DMS79 (cell line): ENCODE results near the gene PIGV.

Experiments used
- DNase-seq: peaks from one replicate; lab custom pipeline; 2025; lab: John Stamatoyannopoulos, UW

Gene PIGV

DNA sequence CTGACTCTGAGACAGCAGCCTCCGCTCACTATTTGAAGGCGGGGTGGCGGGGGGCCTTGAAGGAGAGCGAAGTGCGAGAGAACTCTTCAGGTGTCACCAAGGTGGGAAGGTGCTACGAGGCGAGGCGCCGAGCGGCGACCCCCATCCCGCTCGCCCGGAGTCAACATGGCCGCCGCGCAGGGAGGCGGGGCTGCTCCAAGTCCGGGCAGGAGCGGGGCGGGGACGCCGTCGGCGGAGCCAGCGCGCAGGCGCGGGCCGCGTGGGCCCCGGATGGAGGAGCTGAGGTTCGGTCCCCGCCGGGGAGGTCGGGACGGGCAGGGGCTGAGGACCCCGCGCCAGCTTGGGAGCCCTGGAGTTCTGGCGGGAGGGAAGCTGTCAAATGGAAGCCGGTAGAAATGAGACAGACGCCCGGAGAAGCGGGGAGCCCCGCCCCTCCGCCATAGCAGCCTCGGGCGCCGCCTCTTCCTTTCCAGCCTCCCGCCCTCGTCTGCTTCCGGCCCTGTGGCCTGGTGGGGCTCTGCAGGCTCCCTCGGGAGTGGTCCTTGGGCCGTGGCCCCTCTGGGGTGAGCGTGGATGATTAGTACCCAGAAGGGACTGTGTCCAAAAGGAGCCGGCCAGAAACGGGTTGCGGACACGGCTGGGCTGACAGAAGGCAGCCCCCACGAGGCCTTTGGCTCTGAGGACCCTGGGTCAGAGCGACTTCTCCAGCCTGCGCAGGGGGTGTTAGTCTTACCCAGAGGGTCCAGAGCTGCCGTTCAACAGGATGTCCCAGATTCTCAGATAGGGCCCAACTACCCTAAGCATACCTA is at the start of gene PIGV:
Gene PIGV (plus strand): TSS at position 245 of the 809 bp plus-strand sequence. CDS start 2,866 bp downstream, outside the sequence.
- DNase-seq: peak; percentile 85

DNA sequence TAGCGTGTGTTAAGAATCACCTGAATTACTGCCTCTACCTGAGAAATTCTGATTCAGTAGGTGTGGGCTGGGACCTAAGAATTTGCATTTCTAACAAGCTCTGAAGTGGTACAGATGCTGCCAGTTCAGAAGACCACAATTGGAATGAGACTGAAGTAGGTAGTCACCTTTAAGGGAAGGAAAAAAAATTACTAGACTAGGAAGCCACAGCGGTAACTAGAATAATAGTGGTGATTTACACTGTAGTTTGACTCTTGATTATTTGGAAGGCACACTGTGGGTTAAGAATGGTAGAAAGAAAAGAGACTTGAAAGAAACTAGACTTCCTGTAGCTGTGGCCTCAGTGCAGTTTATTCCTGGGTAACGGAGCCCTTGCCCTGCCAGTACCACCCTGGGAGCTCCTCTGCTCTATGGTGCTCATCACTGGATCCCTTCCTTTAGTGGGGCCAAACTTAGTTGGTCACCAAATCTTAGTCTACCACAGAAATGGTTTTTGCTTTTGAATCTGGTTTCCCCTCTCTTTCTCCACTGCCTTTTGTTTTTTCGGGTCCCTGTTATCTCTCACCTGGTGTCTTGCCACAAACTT is 48.3 kb upstream of the PIGV start:
- DNase-seq: no peak

DNA sequence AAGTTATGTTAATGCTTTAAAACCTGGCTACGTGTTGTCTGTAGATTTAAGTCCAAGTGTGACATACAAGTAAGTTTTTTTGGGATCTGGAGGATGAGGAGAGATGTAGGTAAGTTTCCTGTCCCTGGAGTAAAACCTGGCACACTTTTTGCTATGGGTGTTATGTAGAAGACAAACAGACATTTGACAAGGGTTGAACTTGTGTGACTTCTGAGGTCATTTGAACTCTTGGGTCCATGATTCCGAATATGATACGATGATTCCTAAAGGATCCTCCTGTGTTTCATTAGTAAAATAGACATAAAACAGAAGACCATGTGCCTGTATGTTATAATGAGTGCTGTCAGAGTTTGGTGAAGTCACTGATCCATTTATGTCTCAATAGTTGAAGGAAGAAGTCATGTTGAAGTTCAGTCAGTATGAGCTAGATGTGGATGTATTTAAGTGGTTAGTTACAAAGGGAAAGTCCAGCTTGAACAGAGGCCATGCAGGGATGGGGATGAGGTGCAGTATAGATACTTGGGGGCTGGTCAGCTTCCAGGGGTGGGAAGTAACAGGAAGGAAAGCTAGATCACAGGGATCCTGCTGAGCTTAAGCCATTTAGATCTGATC is 47.6 kb upstream of the PIGV start:
- DNase-seq: no peak

DNA sequence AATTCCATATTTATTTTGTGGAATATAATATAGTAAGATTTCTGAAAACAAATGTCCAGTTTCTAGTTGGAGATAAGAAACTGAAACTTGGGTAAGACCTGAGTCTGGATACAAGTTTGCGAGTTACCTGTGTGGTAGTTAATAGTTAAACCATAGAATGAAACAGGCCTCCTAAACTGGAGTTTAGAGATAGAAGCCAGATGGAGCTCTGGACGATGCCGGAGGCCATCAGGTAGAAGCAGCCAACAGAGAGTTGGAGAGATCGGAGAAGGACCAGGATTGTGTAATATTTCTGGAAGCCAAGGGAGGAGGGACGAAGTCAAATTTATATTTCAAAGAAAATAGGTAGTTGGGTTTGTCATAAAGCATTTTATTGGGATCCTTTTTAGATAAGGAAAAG is 46.8 kb upstream of the PIGV start:
- DNase-seq: no peak

DNA sequence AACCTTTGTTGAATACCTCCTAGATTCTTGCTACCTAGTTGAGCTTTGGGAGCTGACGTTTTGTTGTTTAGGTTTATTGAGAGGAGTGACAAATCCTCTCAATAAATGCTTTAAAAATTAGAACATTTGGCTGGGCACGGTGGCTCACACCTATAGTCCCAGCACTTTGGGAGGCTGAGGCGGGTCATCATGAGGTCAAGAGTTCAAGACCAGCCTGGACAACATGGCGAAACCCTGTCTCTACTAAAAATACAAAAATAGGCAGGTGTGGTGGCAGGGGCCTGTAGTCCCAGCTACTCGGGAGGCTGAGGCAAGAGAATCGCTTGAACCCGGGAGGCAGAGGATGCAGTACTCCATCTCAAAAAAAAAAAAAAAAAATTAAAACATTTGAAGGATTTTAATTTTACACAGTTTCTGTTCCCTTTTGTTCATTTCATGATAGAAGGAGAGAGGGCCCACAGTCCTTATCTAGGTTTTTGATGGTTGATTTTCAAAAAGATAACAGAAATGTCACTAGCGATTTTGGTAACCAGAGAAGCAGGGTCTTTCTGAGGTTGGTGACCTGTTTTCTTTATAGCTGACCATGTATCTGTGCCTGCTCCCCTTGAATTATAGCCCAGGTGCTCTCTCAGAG is 44.2 kb upstream of the PIGV start:
- DNase-seq: no peak

DNA sequence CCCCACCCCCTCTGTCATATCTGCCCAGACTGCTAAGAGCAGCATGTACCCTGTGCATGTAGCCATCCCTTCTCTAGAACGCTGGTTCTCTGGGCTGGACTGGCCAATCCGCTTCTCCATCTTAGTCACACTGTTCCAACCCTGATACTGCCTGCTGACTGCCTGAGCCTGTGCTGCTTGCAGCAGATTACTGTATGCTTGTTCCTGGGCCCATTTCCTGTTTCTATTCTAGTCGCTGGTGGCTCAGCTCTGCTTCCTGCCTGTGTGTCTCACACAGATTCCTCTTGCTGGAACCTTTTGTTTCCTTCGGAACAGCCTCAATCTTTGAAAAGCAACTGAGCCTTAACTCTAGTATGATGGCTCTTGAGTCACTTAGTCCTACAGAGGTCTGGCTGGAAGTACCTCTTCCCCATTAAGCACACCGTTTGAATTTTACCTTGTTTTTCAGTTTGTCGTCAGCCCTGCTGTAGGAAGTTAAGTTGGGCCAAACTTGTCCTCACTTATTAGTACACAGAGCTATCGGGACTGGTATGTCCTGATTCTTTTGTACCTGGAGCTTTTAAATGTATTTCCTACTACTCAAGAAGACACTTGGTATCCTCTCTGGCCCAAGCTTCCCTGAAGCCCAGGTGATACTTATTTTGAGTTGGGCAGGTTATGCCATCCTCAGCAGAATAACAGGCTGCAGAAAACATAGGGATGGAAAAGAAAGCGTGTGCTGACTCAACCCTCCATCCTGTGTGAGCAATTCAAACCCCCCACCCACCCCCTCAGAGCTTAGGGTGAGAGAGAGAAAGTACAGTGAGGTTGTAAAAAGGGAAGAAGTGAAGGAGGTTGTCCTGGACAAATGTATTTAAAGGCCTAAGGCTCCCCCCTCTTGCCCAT is 43.4 kb upstream of the PIGV start:
- DNase-seq: no peak

DNA sequence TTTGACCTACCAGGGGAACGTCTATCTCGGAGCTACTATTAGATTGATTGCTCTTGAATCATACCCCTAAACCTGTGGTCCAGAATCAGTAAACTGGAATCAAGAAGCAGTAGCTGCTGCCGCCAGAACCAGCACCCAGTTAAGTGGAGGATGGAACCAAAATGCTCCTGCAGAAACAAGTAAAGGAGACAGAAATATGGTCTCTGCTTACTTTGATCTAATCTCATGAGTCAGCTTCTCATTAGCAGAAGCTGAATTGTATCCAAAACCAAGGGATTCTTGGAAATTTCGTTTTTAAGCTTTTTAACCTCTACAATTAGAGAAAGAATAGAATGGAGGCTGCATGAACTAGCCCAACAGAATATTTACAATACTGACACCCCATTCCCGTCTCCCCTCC is 42.6 kb upstream of the PIGV start:
- no peak for DNase-seq

DNA sequence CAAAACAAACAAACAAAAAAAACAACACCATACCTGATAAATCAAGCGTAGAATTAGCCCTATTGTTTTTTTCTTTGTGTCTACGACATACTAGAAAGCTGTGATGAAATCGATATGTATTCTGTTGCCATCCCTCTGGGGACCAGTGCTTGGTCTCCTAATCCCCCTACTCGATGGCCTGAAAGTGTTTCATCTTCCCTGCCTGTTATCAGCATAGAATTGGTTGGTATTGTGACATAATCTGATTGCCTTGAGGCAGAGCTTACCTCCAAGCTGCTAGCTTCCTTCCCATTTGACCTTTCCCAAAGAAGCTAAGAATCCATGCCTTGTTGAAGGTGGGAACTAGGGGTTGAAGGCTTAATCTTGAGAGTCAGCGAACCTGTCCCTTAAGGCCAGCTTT is 40.7 kb upstream of the PIGV start:
- no peak for DNase-seq

DNA sequence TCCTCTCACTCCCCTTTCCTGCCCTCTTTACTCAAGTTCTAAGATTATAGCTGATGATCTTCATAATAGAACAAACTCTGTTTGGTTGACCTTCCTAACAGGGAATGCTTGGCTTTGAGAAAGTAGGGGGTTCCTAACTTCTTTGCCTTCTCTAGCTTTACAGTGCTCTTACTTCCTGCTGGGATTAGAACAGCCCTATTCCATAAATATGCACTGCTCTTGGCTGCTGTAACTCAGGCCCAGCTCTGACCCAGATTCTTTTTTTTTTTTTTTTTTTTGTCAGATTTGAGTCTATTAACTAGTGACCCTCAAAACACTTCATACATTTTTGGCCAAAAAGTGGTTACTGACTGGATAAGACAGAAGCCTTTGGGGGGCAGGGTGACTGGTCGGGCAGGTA is 39.4 kb upstream of the PIGV start:
- no peak for DNase-seq

DNA sequence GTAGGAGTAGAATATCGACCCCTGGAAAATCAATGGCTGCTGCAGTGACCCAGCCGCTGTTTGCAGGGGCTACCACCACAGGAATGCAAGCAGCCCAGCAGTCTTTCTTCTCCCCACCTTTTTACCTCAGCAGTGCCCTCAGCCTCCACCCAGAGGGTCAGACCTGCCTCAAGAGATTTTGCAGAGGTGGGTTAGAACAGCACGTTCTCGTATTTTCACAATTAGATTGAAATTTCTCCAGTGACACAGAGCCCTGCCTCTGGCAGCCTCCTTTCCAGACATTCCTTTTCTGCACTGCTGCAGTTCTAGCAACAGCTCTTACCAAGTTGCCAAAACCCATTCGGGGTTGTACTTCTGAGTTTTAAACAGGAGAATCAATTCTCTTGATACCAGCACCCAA is 38.3 kb upstream of the PIGV start:
- DNase-seq: no peak

DNA sequence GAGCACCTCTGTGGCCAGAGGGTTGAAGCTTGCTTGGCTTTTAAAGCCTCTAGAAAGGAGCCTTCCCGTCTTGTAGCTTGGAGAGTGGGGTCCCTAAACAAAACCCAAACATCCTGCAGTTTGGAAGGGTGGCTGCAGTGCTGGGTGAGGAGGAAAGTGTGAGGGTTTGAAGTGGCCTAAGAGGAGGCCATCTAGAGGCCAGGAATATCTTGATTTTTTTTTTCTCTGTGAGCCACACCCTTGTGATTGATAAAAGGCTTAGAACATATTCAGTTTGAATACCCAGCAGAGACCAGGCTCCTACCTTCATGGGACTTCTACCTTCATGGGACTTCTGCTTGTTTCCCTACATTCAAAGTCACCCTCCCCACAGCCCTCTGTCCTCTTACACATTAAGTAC is 37.3 kb upstream of the PIGV start:
- DNase-seq: no peak

DNA sequence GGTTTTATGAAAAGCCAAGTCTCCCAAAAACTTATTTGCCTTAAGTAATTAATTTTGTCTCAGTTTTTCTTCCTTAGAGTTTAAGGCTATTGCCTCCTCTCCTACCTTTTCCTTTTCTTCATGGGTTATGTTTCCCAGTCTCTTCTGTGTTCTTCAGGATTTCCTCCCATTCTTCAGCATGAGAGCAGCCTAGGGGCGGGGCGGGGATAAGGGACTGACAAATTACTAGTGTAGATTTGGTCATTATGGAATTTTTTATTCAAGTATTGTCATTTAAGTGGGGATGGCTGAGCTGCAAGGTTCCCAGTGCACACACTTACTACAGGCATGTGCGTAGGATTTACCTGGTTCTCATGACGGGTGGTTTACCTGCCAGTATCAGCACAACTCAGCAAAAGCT is 35.2 kb upstream of the PIGV start:
- no peak for DNase-seq

DNA sequence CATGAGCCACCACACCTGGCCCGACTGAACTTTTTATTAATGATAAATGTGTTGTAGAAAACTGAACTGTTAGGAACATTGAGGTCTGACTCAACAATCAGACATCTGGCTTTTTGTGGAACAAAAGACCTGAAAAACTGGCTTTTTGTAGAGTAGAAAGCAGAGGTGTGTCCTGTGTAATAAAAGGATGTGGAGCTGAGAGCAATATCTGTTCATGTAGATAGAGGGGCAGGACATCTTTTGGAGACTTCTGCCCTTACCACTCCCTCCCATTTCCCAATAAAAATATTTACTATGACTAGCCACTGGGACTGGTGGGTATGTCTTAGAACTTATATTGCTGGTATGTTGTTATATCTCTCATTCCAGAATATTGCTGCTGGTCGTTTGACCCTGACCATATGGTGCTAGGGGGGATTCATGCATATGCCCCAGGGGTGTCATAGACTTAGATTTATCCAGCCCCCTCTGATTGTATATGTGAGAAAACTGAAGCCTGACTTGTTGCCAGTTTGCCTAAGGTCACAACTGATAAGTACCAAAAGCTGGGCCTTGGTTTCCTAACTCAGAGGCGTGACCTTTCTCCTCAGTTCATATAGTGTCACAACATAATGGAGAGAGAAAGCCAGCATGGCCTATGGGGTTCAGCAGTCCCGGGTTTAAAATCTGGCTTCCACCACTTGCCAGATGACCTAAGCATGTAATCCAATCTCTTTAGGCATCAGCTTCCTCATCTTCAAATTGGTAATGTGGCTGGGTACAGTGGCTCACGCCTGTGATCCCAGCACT is 33.5 kb upstream of the PIGV start:
- DNase-seq: no peak

DNA sequence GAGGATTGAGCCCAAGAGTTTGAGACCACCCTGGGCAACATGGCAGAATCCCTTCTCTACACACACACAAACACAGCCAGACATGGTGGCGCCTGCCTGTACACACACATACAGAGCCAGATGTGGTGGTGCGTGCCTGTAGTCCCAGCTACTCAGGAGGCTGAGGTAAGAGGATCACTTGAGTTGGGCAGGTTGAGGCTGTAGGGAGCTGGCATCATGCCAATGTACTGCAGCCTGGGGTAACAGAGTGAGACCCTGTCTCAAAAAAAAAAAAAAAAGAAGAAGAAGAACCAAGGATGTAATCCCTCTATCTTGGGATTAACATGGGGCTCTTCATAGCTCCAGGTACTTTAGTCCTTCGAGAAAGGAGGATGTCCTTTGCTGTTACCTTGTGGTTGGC is 29.4 kb upstream of the PIGV start:
- no peak for DNase-seq

DNA sequence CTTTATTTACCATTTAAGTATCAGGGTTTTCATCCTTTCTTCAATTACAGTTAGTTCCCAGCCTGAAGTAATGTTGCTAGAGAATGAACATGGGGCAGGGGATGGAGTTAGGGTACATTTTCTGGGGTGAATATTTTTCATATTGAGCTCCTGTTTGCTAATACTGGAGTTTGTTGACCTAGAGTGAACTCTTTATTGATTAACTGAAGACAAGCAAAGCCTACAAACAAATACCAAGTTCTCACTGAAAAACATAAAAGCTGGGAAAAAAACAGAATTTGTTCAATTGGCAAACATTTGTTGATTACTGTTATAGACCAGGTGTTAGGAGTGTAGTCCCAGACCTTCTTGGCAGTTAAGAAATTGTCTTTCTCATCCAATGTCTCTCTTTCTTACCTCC is 28.2 kb upstream of the PIGV start:
- DNase-seq: no peak

DNA sequence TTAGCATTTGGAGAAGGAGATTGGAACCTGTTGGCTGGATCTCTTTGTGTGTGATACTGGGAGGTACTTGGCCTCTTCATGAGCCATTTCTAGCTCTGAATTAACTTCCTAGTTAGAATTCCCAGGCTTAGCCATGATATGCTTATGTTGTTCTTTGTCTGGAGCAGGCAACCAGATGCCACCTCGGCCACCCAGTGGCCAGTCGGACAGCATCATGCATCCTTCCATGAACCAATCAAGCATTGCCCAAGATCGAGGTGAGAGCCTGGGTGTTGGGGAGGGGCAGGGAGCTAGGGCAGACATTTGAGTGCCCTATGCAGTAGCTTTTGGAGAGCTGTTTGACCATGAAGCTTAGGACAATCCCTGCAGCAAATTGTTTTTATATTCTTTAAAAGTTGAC is 26.5 kb upstream of the PIGV start:
- no peak for DNase-seq

DNA sequence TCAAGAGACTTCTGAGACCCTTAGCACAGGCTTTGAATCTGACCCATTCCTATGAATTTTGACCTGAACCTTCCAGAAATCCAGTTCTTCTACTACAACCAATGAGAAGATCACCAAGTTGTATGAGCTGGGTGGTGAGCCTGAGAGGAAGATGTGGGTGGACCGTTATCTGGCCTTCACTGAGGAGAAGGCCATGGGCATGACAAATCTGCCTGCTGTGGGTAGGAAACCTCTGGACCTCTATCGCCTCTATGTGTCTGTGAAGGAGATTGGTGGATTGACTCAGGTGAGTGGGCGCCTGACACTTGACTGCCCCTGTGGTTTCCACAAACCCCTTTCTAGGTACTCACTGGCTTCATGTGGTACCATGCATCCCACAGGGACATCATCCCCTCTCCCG is 20.0 kb upstream of the PIGV start:
- no peak for DNase-seq

DNA sequence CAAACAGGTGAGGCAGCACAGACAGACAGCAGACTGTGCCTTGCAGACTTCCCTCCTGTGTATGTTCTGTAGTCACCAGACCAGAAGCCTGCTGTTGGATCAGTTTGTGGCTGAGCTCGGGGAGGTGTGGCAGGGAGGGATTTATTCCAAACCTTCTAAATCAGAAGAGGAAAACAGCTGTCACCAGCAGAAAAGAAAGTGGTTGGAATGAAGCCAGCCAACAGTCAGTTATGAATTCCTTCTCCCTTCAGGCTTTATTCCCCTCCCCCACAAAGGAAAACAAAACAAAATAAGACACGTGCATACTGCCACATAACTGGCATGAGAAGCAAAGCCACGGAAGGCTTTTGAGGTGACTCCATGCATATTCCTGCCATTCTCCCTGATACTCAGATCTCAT is 19.0 kb upstream of the PIGV start:
- DNase-seq: no peak

DNA sequence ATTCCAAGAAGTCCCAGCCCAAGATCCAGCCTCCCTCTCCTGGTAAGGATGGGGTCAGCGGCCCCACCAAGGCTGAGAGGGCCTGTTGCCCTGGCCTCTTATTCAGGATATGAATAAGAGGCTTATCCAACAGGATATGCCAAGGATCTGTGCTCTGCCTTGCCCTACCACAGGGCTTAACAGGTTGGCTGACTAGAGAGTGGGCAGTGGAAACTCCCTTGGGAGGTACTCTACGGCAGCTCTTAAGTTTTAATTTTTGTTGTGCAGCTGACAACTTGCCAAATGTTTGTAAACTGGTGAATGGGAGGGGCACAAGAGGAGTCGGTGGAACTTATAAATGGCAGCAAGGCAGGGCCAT is 16.5 kb upstream of the PIGV start:
- DNase-seq: peak; percentile 79

DNA sequence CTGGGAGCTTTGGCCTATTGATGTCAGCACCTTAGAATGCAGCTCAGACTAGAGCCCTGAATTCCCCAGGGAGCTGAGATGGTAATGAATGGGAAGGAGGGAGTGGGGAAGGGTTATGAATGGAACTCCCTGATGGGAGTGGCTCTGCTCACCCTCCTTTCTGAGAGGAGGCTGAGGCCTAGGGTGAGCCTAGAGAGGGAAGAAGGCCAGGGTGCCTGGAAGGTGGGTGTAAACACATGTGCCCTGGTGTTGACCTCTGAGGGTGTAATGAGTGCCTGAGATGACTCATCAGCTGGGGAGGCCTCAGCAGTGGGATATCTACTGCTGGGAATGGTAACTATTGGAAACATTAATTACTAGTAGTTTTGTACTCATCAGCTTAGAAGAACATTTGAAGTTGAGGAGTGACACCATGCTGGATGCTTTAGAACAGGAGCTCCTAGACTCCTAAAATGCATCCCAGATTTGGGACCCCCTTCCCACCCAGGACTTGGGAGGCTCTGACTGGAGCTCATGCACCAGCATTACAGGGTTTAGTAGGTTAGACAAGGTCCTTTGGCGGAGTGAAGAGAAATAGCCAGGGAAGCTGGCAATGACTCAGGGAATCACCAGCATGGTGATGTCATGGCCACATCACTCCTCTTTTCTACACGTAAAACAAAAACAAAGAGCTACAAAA is 16.0 kb upstream of the PIGV start:
- no peak for DNase-seq

DNA sequence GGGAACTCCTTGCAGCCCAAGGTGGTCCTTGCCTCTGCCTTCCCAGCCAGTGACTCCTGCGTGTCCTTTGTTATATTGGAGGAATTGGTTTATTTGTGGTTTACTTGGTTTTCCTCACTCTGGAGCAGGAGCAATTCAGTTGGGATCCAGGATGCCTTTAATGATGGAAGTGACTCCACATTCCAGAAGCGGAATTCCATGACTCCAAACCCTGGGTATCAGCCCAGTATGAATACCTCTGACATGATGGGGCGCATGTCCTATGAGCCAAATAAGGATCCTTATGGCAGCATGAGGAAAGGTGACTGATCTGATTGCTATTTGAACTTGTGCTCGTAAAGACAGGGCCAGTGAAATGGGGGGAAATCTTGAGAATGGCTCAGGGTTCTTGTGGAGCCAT is 15.1 kb upstream of the PIGV start:
- no peak for DNase-seq
